H1 (cell line): Measurements from ENCODE around the gene PARP16. TPM values are rescaled to one million over a fixed set of nuclear protein-coding genes. Genes with fewer than 3 reads are reported as not detected.
"Not testable (repeated sequence)": the region's sequence is repeated elsewhere in the genome, so short reads cannot be mapped to it uniquely, and the experiment has no call there.

Experiments
- CTCF ChIA-PET: fragments of 300-600 bp; sonication (Branson Sonifier 250); formaldehyde crosslinking; loops from one replicate; lab custom pipeline; 2021; ENCODE audit not compliant: partially characterized antibody; lab: Charles Lee
- POLR2A ChIA-PET: fragments of 300-600 bp; sonication (Branson Sonifier 250); formaldehyde crosslinking; loops from one replicate; lab custom pipeline; 2021; ENCODE audit warnings: inconsistent platforms; ENCODE audit not compliant: partially characterized antibody; lab: Charles Lee
- DNase-seq, 2 experiments: peaks; one replicate each; pipeline versions ENCODE4 v3.0.0 to v3.0.0-alpha.2; 2010 to 2022; ENCODE audit warnings: low spot score in 2 of 2, low read depth in 1 of 2, mixed read lengths in 1 of 2
- FAIRE-seq: peaks from 2 replicates; lab custom pipeline; 2011; peaks lifted over from hg19 to GRCh38; lab: Jason Lieb, UNC
- H2AFZ ChIP-seq: 2 replicates; pipeline ENCODE4 v1.8.1; 2012; ENCODE audit warnings: low read length, inconsistent platforms
- H2AK5ac ChIP-seq: 2 replicates; pipeline ENCODE4 v1.6.1; 2013; ENCODE audit warnings: low read depth, low read length
- H2BK120ac ChIP-seq: replicated peaks from 2 replicates; pipeline ENCODE3; 2013; ENCODE audit warnings: low read depth, low read length, inconsistent platforms
- H2BK12ac ChIP-seq: 2 replicates; pipeline ENCODE4 v1.6.1; 2013; ENCODE audit warnings: low read depth, low read length
- H2BK15ac ChIP-seq: 2 replicates; pipeline ENCODE4 v1.6.1; 2013; ENCODE audit warnings: low read length
- H2BK20ac ChIP-seq: 2 replicates; pipeline ENCODE4 v1.6.1; 2013; ENCODE audit warnings: low read length
- H2BK5ac ChIP-seq: 2 replicates; pipeline ENCODE4 v1.6.1; 2013; ENCODE audit warnings: low read depth, low read length
- H3K14ac ChIP-seq: 2 replicates; pipeline ENCODE4 v1.6.1; 2013; ENCODE audit warnings: inconsistent platforms; ENCODE audit not compliant: insufficient read length
- H3K18ac ChIP-seq: 2 replicates; pipeline ENCODE4 v1.6.1; 2013; ENCODE audit warnings: low read length; ENCODE audit errors: extremely low read depth
- H3K23ac ChIP-seq: 2 replicates; pipeline ENCODE4 v1.6.1; 2013; ENCODE audit warnings: inconsistent platforms; ENCODE audit not compliant: insufficient read length
- H3K23me2 ChIP-seq: 2 replicates; pipeline ENCODE4 v1.6.1; 2013; ENCODE audit warnings: low read depth, low read length
- H3K27ac ChIP-seq: 2 replicates; pipeline ENCODE4 v1.6.1; 2011; ENCODE audit warnings: low read depth, low read length, inconsistent platforms
- H3K27me3 ChIP-seq, 4 experiments: replicated peaks in 1 of 4; 1 replicate in 1 of 4; 2 replicates in 3 of 4; pipeline versions ENCODE4 v1.6.1 to v1.8.1; 2011 to 2013; ENCODE audit warnings: low read length in 3 of 4, mild to moderate bottlenecking in 3 of 4, inconsistent platforms in 2 of 4, mixed read lengths in 2 of 4, moderate library complexity in 1 of 4; ENCODE audit not compliant: control insufficient read depth in 3 of 4, insufficient read depth in 3 of 4; ENCODE audit errors: extremely low read depth in 1 of 4
- H3K36me3 ChIP-seq, 4 experiments: 2 replicates each; pipeline versions ENCODE4 v1.6.1 to v1.8.1; 2011 to 2013; ENCODE audit warnings: mild to moderate bottlenecking in 4 of 4, low read length in 3 of 4, moderate library complexity in 2 of 4, control low read depth in 1 of 4, inconsistent platforms in 1 of 4; ENCODE audit not compliant: insufficient read depth in 4 of 4, control insufficient read depth in 2 of 4
- H3K4ac ChIP-seq: replicated peaks from 2 replicates; pipeline ENCODE3; 2013; ENCODE audit warnings: low read length, low read depth, mixed read lengths, inconsistent platforms; ENCODE audit not compliant: insufficient read length
- H3K4me1 ChIP-seq, 4 experiments: replicated peaks in 1 of 4; 1 replicate in 1 of 4; 2 replicates in 3 of 4; pipeline versions ENCODE4 v1.6.1 to v1.8.1; 2011 to 2013; ENCODE audit warnings: low read length in 3 of 4, inconsistent platforms in 2 of 4, mixed read lengths in 1 of 4; ENCODE audit not compliant: insufficient read depth in 4 of 4, control insufficient read depth in 3 of 4
- H3K4me2 ChIP-seq, 2 experiments: 2 replicates each; pipeline versions ENCODE4 v1.6.1 to v1.8.1; 2011 to 2013; ENCODE audit warnings: low read depth in 2 of 2, low read length in 2 of 2, control low read depth in 1 of 2, inconsistent platforms in 1 of 2, mild to moderate bottlenecking in 1 of 2; ENCODE audit not compliant: insufficient read depth in 1 of 2
- H3K4me3 ChIP-seq, 4 experiments: fragments of 200-600, 300-600 bp in 1 of 4; sonication (generic), shearing (Covaris generic), sonication (Bioruptor Twin) in 1 of 4; 2 replicates each; pipeline versions ENCODE4 v1.5.1 to v1.8.1; 2011 to 2016; ENCODE audit warnings: low read length in 4 of 4, low read depth in 3 of 4, control low read depth in 2 of 4, inconsistent platforms in 2 of 4, mild to moderate bottlenecking in 2 of 4, mixed read lengths in 1 of 4, moderate library complexity in 1 of 4; ENCODE audit not compliant: insufficient read depth in 2 of 4; ENCODE audit errors: extremely low read depth in 1 of 4
- H3K56ac ChIP-seq: replicated peaks from 2 replicates; pipeline ENCODE3; 2013; ENCODE audit warnings: low read depth, mild to moderate bottlenecking, mixed read lengths, low read length, inconsistent platforms; ENCODE audit not compliant: insufficient read length
- H3K79me1 ChIP-seq: 2 replicates; pipeline ENCODE4 v1.6.1; 2013; ENCODE audit warnings: low read depth, low read length, control low read depth
- H3K79me2 ChIP-seq, 2 experiments: 2 replicates each; pipeline versions ENCODE4 v1.6.1 to v1.8.1; 2012 to 2013; ENCODE audit warnings: low read length in 2 of 2, mild to moderate bottlenecking in 2 of 2, inconsistent platforms in 1 of 2; ENCODE audit not compliant: insufficient read depth in 2 of 2, control insufficient read depth in 1 of 2
- H3K9ac ChIP-seq, 4 experiments: replicated peaks in 1 of 4; 1 replicate in 1 of 4; 2 replicates in 3 of 4; pipeline versions ENCODE4 v1.6.1 to v1.8.1; 2011 to 2013; ENCODE audit warnings: low read depth in 3 of 4, low read length in 3 of 4, control low read depth in 2 of 4, mild to moderate bottlenecking in 2 of 4, moderate library complexity in 2 of 4, inconsistent platforms in 1 of 4; ENCODE audit errors: extremely low read depth in 1 of 4
- H3K9me3 ChIP-seq, 2 experiments: 2 replicates each; pipeline versions ENCODE4 v1.6.1 to v1.8.1; 2012 to 2013; ENCODE audit warnings: mild to moderate bottlenecking in 2 of 2, moderate library complexity in 2 of 2, control low read depth in 1 of 2, inconsistent platforms in 1 of 2, low read depth in 1 of 2, low read length in 1 of 2, mixed read lengths in 1 of 2; ENCODE audit not compliant: insufficient read depth in 2 of 2
- H4K20me1 ChIP-seq, 2 experiments: replicated peaks in 1 of 2; 2 replicates each; pipeline versions ENCODE3 to v1.8.1; 2011 to 2013; ENCODE audit warnings: inconsistent platforms in 2 of 2, low read length in 2 of 2, mild to moderate bottlenecking in 1 of 2; ENCODE audit not compliant: insufficient read depth in 2 of 2, control insufficient read depth in 1 of 2
- H4K5ac ChIP-seq: 2 replicates; pipeline ENCODE4 v1.6.1; 2013; ENCODE audit warnings: low read length, low read depth, mixed read lengths, inconsistent platforms; ENCODE audit not compliant: insufficient read length
- H4K8ac ChIP-seq: 2 replicates; pipeline ENCODE4 v1.8.0; 2013; ENCODE audit warnings: mild to moderate bottlenecking, moderate library complexity, low read length, inconsistent platforms; ENCODE audit not compliant: insufficient read depth; ENCODE audit errors: extremely low read depth
- H4K91ac ChIP-seq: replicated peaks from 2 replicates; pipeline ENCODE3; 2013; ENCODE audit warnings: low read length, mixed read lengths, inconsistent platforms; ENCODE audit not compliant: insufficient read length
- RAD21 ChIP-seq, 2 experiments: IDR thresholded peaks in 1 of 2; conservative IDR thresholded peaks in 1 of 2; 2 replicates each; pipeline ENCODE4 v1.6.1; 2011; ENCODE audit warnings: low read depth in 2 of 2, low read length in 2 of 2, improper control_type of control experiment in 1 of 2, inconsistent platforms in 1 of 2, mild to moderate bottlenecking in 1 of 2, moderate library complexity in 1 of 2
- TBP ChIP-seq: IDR thresholded peaks from 2 replicates; pipeline ENCODE4 v1.6.1; 2011; ENCODE audit warnings: low read depth, low read length, improper control_type of control experiment
- YY1 ChIP-seq: IDR thresholded peaks from 2 replicates; pipeline ENCODE4 v1.6.1; 2011; ENCODE audit warnings: low read depth, mild to moderate bottlenecking, low read length
- WGBS, 2 experiments: shearing (Covaris generic) in 1 of 2; methylation state at CpG; one replicate each; pipeline versions ENCODE4 v1.1.6 to v1.1.7; 2013 to 2015; ENCODE audit warnings: low lambda C conversion rate in 2 of 2, mixed read lengths in 2 of 2, inconsistent platforms in 1 of 2, low coverage in 1 of 2, missing lambda C conversion rate in 1 of 2; ENCODE audit not compliant: insufficient replicate concordance in 2 of 2, insufficient coverage in 1 of 2, insufficient read length in 1 of 2; ENCODE audit errors: extremely low coverage in 1 of 2, missing lambda C conversion rate in 1 of 2; 5-methylcytosine and 5-hydroxymethylcytosine counted together
- polyA plus RNA-seq, 7 experiments: library from polyadenylated mRNA; depleted of rRNA in 3 of 7; stranded (reverse) in 5 of 7; unstranded in 2 of 7; fragments of >200 nt in 5 of 7; fragments of 200-250 nt in 2 of 7; gene quantifications; 1 replicate in 5 of 7; 2 replicates in 1 of 7; 4 replicates in 1 of 7; pipeline versions ENCODE4 v1.2.1 to v1.2.3, GENCODE V29; 2011 to 2013; ENCODE audit warnings: missing spikeins in 2 of 7, mixed read lengths in 2 of 7
- total RNA-seq: library from RNA; stranded (reverse); fragmentation: NEBNext Ultra II Directional; extraction: Animal tissue kit (Norgen Biotek cat#: 25700); gene quantifications from 2 replicates; pipeline ENCODE4 v1.2.1, GENCODE V29; 2021
- TF ChIP-seq, protein P1 (sequence below), 3 experiments: IDR thresholded peaks; 1 replicate in 2 of 3; 2 replicates in 1 of 3; pipeline versions ENCODE4 v1.5.1 to v1.6.1; 2011; ENCODE audit warnings: low read length in 3 of 3, mild to moderate bottlenecking in 3 of 3, inconsistent platforms in 2 of 3, low read depth in 1 of 3, moderate library complexity in 1 of 3; ENCODE audit not compliant: insufficient read depth in 1 of 3; ENCODE audit errors: control extremely low read depth in 1 of 3

PARP16 gene
- total and polyA plus RNA-seq, 2 of the 8 experiments (the other 6 are each of a cell fraction or from before 2014, with no cell fraction given), result 3.7 to 5.0 TPM

DNA sequence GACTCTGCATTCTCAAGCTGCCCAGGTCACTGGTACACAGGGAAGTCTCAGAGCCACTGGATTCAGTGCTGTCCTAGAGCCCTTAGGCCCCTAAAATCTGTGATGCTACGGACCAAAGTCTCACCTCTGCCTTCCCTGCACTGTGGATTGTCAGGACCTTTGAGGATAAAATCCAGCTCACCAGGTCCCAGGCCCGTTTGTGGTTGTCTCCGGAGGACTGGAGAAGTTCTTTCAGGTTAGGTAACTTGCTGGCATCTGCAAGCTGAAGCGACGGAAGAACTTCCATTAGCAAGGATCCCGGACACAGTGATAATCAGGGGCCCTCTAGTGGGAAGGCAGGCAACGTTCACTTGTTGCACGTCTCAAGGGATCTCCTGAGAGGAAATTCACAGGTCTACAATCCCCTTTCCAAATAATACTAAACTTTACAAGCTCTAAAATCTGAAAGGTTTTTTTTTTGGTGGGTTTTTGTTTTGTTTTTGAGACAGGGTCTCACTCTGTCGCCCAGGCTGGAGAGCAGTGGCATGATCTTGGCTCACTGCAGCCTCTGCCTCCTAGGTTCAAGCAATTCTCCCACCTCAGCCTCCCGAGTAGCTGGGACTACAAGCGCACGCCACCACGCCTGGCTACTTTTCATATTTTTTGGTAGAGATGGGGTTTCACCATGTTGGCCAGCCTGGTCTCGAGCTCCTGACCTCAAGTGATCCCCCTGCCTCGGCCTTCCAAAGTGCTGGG, 15.7 kb downstream of the PARP16 start:
- ChIA-PET CTCF (interaction anchor here (0.6 to 8.7 kb wide), 36 partner anchors 9 to 237 kb away, joined by 3 to 123 read pairs (median 5); partner anchors contain the start of genes CILP, CLPX and PARP16), POLR2A (interaction anchor here (1.0 to 1.4 kb wide), 6 partner anchors 9 to 186 kb away, joined by 3 to 6 read pairs (median 4); partner anchors contain the start of genes CLPX and RNU5B-1)
- H3K9me3 ChIP-seq, H2BK120ac ChIP-seq, H3K4me3 ChIP-seq, H3K4me2 ChIP-seq, H2BK5ac ChIP-seq, H3K27ac ChIP-seq, H3K23me2 ChIP-seq, H2BK20ac ChIP-seq, H3K4ac ChIP-seq, H2AK5ac ChIP-seq, H2BK12ac ChIP-seq, H3K23ac ChIP-seq, H3K18ac ChIP-seq, H2BK15ac ChIP-seq, H3K27me3 ChIP-seq, H3K4me1 ChIP-seq, H3K79me1 ChIP-seq, H4K91ac ChIP-seq, H3K9ac ChIP-seq, H3K14ac ChIP-seq, H4K8ac ChIP-seq, H3K56ac ChIP-seq, H4K5ac ChIP-seq, H4K20me1 ChIP-seq, H3K36me3 ChIP-seq, H3K79me2 ChIP-seq: not testable (repeated sequence)
- TF ChIP-seq TBP (peak; percentile 71), YY1 (peak; percentile 67; the same call in 1 of the 2 replicates), RAD21 (IDR thresholded peaks at IDR 0.05 in 1 of 2, conservative IDR thresholded peaks at IDR 0.05 in 1 of 2; ENCODE audit: low read depth in 2 of 2, low read length in 2 of 2) (peak; percentile 92 to 95)
- TF ChIP-seq, protein P1, sequence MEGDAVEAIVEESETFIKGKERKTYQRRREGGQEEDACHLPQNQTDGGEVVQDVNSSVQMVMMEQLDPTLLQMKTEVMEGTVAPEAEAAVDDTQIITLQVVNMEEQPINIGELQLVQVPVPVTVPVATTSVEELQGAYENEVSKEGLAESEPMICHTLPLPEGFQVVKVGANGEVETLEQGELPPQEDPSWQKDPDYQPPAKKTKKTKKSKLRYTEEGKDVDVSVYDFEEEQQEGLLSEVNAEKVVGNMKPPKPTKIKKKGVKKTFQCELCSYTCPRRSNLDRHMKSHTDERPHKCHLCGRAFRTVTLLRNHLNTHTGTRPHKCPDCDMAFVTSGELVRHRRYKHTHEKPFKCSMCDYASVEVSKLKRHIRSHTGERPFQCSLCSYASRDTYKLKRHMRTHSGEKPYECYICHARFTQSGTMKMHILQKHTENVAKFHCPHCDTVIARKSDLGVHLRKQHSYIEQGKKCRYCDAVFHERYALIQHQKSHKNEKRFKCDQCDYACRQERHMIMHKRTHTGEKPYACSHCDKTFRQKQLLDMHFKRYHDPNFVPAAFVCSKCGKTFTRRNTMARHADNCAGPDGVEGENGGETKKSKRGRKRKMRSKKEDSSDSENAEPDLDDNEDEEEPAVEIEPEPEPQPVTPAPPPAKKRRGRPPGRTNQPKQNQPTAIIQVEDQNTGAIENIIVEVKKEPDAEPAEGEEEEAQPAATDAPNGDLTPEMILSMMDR (IDR thresholded peaks at IDR 0.05; ENCODE audit: control extremely low read depth in 1 of 3, insufficient read depth in 1 of 3, low read depth in 1 of 3, low read length in 3 of 3), result peak; percentile 86 to 93 (median 91)
- DNase-seq, result peak; percentile 61 to 71
- H2AFZ ChIP-seq, result peak overlapping the region; percentile 59; the same call in 1 of the 2 replicates
- WGBS, 2 experiments, result 47% methylated on average over 15 of the region's 15 CpGs; no CpG with 5 or more reads in 1 of the 2 experiments
- FAIRE-seq, result peak; percentile 84
